GM12878 (cell line): ENCODE results near the gene RANBP17.
"Not testable (repeated sequence)": the region's sequence is repeated elsewhere in the genome, so short reads cannot be mapped to it uniquely, and the experiment has no call there.

Experiments used
- CBX5 ChIP-seq: sonication (generic); IDR thresholded peaks from 2 replicates; pipeline ENCODE4 v1.6.1; 2016; ENCODE audit warnings: low read depth, moderate library complexity, mild to moderate bottlenecking, inconsistent platforms
- CHD2 ChIP-seq: IDR thresholded peaks from 2 replicates; pipeline ENCODE4 v1.6.1; 2011; ENCODE audit warnings: low read depth, low read length, improper control_type of control experiment, borderline replicate concordance
- CTCF ChIP-seq, 3 experiments: IDR thresholded peaks in 2 of 3; conservative IDR thresholded peaks in 1 of 3; 2 replicates each; pipeline ENCODE4 v1.5.1; 2011; ENCODE audit warnings: low read depth in 3 of 3, low read length in 3 of 3, mild to moderate bottlenecking in 3 of 3, control low read depth in 2 of 3, moderate library complexity in 2 of 3, inconsistent platforms in 1 of 3, mixed read lengths in 1 of 3; ENCODE audit not compliant: control insufficient read depth in 2 of 3, insufficient read depth in 1 of 3; ENCODE audit errors: extremely low read depth in 1 of 3
- IRF3 ChIP-seq: fragments of 450-650 bp; IDR thresholded peaks from 2 replicates; pipeline ENCODE4 v1.6.1; 2014; ENCODE audit warnings: mild to moderate bottlenecking
- NFIC ChIP-seq: IDR thresholded peaks from 2 replicates; pipeline ENCODE4 v1.6.1; 2012; ENCODE audit warnings: low read depth, mild to moderate bottlenecking, inconsistent platforms, low read length, moderate library complexity
- NRF1 ChIP-seq: conservative IDR thresholded peaks from 2 replicates; pipeline ENCODE4 v1.6.1; 2011; ENCODE audit warnings: mild to moderate bottlenecking, low read depth, low read length, improper control_type of control experiment
- POLR2A ChIP-seq: IDR thresholded peaks from 2 replicates; pipeline ENCODE4 v1.6.1; 2011; ENCODE audit warnings: low read depth, mild to moderate bottlenecking, low read length
- RCOR1 ChIP-seq: conservative IDR thresholded peaks from 2 replicates; pipeline ENCODE4 v1.6.1; 2012; ENCODE audit warnings: low read depth, low read length, improper control_type of control experiment
- SIN3A ChIP-seq: IDR thresholded peaks from 2 replicates; pipeline ENCODE4 v1.6.1; 2012; ENCODE audit warnings: low read depth, low read length, improper control_type of control experiment
- SRF ChIP-seq, 2 experiments: IDR thresholded peaks; 2 replicates each; pipeline ENCODE4 v1.6.1; 2011; ENCODE audit warnings: low read depth in 2 of 2, low read length in 2 of 2, mild to moderate bottlenecking in 1 of 2, moderate library complexity in 1 of 2
- TCF12 ChIP-seq: IDR thresholded peaks from 2 replicates; pipeline ENCODE4 v1.6.1; 2011; ENCODE audit warnings: low read depth, mild to moderate bottlenecking, low read length

GRCh38 chr5:170833981-170834380 is 27.8 kb upstream of the RANBP17 start:
- TF ChIP-seq CHD2; CTCF (IDR thresholded peaks at IDR 0.05 in 2 of 3, conservative IDR thresholded peaks at IDR 0.05 in 1 of 3; ENCODE audit: control insufficient read depth in 2 of 3, extremely low read depth in 1 of 3, insufficient read depth in 1 of 3, low read depth in 3 of 3, low read length in 3 of 3); CBX5; SRF (IDR thresholded peaks at IDR 0.05; ENCODE audit: low read depth in 2 of 2, low read length in 2 of 2); NFIC; POLR2A; IRF3; NRF1; RCOR1; SIN3A; TCF12: not testable (repeated sequence)
